ENCODE results near the gene PEMT.

PEMT gene

DNA sequence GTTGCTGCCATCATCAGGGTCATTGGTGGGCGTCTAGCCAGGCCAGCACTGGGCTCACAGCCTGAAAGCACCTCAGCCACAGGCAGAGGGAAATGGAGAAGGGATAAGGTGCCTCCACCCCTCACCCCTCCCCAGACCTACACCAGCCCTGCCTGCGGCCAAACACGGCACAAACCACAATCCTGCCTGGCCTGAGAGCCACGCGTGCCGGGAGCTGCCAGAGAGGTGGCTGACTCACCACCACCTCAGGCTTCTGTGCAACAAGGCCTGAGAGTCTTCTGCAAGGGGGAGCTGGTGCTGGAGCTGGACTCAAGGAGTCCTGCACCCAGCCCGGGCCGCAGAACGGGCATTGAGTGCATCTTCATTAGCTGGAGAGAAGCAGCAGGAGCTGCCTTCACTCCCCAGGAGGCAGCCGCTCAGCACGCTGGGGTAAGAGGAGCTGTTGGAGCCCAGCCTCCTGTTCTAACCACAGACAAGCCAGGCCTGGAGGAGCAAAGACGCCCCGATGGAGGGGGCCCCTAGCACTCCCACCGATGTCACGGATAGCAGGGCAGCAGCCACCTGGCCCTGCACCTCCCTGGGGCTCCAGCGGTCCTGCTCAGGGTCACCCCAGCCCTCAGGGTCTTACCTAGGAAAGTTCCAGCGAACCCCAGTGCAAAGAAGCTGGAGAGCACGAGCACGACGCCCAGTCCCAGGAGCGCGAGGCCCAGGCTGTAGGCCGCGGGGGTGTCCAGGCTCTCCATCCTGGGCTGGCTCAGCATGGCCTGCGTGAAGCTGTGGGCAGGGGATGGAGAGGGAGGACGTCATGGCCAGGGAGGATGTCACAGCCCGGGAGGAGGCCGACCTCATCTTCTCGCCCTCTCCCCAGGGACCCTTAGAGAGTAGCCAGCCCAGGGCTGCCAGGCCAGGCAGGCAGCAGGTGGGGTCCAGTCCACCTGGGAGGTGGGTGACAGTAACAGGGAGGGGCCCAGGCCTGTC lies 79.3 kb downstream of the PEMT start:
- DNase-seq = no peak

- DNase-seq = no peak
Observed at GRCh38 chr17:17511293-17511741, 80.2 kb downstream of the PEMT start.

- peak; percentile 72 for DNase-seq
Observed at GRCh38 chr17:17510456-17511292, 80.8 kb downstream of the PEMT start.

DNA sequence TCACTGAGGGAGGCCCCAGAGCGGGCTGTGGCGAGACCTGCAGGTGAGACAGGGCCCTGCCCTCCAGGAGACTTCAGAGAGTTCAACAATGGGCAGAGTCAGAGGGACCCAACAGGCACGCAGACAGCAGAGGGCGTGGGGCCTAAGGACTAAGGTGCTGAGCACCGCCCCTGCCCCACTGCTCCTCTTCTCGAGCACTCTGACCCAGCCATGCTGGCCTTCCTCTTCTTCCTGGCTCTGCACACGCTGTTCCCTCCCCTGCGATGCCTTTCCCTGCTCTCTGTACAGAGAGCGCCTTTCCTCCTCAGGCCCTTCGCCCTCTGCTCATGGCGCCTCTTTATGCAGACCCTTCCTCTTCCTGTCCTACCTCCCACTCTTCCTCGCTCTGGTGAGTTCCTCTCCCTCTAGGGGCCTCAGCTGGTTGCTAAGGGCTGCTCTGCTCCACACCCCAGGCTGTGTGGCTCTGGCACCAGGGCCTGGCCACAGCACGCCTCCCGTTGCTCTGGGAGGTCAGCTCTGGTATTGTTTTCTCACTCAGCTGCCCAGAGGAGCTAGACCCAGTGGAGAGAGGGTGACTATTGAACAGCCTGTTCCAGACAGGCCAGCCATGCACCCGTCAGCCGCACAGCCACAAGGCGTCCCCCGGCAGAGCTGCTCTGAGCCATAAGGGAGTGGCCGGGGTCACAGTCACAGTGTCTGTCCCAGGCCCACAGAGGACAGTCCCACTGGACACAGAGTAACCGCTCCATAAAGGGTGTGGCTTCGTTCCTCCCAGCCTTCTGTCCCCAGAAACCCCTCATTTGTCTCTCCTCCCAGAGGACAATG lies 81.7 kb downstream of the PEMT start:
- no peak for DNase-seq

GRCh38 chr17:17508646-17509591 lies 82.6 kb downstream of the PEMT start:
- peak; percentile 1 for DNase-seq

GRCh38 chr17:17508019-17508535 lies 83.4 kb downstream of the PEMT start:
- DNase-seq = peak; percentile 1

GRCh38 chr17:17507465-17508011 lies 84.0 kb downstream of the PEMT start:
- DNase-seq = no peak

- no peak for DNase-seq
Observed at GRCh38 chr17:17506893-17507464, 84.5 kb downstream of the PEMT start.

GRCh38 chr17:17506181-17506741 lies 85.2 kb downstream of the PEMT start:
- no peak for DNase-seq

DNA sequence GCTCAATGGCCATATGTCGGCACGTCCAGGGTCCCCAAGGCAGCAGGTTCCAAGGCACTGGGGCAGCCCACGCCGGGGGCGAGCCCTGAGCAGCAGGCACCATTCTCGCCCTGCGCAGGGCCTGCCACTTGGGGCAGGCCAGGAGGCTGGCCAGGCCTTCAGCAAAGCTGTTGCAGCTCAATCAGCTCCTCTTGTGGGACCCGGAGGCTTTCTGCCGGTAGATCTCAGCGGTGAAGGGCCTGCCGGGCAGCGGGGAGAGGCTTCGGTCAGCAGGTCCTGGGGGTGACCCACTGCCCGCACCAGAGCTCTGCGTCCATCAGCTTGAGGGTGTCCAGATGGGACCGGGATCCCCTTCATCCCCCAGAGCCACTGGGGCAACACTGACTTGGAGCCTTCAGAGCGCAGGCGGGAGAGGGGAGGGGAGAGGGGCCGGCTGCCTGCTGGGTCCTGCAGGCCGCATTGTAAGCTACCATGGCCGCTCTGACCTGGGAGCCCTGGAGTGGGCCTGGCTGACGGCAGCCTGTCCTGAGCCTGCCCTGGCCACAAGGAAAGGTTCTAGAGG lies 85.8 kb downstream of the PEMT start:
- peak; percentile 10 for DNase-seq

GRCh38 chr17:17505151-17505550 lies 86.4 kb downstream of the PEMT start:
- no peak for DNase-seq

DNA sequence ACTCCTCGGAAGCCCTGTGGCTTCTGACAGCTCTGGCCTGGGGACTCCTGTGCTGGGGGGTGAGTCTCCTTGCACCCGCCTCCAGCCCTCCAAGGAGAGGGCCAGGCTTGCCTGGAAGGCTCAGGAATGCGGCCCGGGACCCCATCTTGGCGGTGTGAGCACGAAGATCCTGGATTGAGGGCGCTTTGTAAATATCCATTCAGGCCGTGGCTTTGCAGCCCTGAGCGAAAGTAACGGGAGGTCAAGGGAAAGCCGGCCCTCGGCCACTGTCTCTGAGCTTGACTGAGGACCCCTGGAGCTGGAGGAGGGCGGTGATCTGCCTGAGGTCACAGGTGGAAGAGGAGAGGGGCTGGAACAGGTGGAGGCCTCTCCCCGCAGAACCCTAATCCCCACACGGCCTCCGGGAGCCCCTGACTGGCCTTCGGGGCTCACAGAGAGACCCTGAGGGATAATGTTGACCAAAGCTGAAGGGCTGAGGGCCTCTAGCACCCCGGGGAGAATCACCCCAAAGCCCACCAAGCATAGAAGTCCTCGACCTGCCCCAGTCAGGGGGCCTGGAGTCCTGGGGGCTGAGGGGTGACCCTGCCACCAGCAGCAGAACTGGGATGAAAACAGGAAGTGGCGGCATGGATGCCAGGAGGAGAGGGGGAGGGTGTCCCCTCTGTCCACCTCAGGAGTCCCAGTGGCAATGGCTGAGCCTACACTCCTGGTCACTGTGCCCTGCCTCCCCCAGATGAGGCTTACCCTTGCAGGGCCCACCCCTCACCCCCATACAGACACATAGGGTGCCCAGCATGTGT lies 87.0 kb downstream of the PEMT start:
- no peak for DNase-seq

GRCh38 chr17:17503566-17504130 lies 87.9 kb downstream of the PEMT start:
- DNase-seq = no peak

- DNase-seq = no peak
Observed at GRCh38 chr17:17502741-17503565, 88.6 kb downstream of the PEMT start.

GRCh38 chr17:17500999-17501605 lies 90.4 kb downstream of the PEMT start:
- DNase-seq = no peak

- DNase-seq = peak; percentile 1
Observed at GRCh38 chr17:17499402-17500145, 91.9 kb downstream of the PEMT start.

Measured in retina (tissue), 1 donor.